PC-9 (cell line): Measurements from ENCODE around the gene SLC35G6.

Experiments
- EZH2 ChIP-seq: fragments of 200-600 bp; sonication (generic); IDR thresholded peaks from 2 replicates; pipeline ENCODE4 v1.8.0; 2017; ENCODE audit warnings: antibody characterized with exemption, low read depth
- TF ChIP-seq, protein P1 (sequence below): fragments of 200-600 bp; sonication (generic); conservative IDR thresholded peaks from 2 replicates; pipeline ENCODE4 v1.6.1; 2017; ENCODE audit warnings: mixed run types, antibody characterized with exemption, mild to moderate bottlenecking, moderate library complexity

DNA sequence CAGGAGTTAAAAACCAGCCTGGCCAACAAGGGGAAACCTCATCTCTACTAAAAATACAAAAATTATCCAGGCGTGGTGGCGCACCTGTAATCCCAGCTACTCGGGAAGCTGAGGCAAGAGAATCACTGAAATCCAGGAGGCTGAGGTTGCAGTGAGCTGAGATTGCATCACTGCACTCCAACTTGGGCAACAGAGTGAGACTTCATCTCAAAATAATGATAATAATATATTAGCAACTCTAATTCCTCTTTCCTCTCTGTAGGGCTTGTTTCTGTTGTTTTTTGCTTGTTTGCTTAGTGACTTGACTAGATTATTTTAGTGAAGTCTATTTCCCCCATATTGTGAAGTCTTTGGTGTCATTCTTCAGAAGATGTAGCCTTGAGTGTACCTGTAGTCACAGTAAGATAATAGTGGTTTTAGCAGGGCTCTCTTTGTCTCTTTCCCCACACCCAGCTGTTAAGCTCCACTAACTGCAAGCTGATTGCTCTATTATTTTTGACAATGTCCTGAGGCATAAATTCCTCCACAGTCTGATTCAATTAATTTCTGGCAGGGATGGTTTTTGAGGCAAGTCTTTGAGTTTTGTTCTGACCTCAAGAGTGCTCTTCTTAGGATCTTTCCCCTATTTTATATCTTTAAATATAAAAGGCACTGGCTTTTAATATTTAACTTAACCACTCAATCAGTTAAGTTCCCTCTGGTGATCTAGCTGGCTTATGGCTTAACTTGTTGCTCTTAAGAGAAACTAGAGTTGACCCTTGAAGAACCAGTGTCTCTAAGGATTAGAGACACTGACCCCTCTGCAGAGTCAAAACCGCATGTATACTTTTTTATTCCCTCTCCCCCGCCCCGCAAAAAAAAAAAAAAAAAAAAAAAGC is 49.0 kb downstream of the SLC35G6 start:
- TF ChIP-seq EZH2: no peak
- TF ChIP-seq, protein P1, sequence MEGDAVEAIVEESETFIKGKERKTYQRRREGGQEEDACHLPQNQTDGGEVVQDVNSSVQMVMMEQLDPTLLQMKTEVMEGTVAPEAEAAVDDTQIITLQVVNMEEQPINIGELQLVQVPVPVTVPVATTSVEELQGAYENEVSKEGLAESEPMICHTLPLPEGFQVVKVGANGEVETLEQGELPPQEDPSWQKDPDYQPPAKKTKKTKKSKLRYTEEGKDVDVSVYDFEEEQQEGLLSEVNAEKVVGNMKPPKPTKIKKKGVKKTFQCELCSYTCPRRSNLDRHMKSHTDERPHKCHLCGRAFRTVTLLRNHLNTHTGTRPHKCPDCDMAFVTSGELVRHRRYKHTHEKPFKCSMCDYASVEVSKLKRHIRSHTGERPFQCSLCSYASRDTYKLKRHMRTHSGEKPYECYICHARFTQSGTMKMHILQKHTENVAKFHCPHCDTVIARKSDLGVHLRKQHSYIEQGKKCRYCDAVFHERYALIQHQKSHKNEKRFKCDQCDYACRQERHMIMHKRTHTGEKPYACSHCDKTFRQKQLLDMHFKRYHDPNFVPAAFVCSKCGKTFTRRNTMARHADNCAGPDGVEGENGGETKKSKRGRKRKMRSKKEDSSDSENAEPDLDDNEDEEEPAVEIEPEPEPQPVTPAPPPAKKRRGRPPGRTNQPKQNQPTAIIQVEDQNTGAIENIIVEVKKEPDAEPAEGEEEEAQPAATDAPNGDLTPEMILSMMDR: no peak
